NCI-H345 treated with DMSO at 0.1 percent for 48 hours (cell line): ENCODE measurements around the gene KRT6A.

ENCODE experiments used
- DNase-seq: peaks from one replicate; lab custom pipeline; 2025; ENCODE audit not compliant: unreplicated experiment; lab: John Stamatoyannopoulos, UW

KRT6A gene

DNA sequence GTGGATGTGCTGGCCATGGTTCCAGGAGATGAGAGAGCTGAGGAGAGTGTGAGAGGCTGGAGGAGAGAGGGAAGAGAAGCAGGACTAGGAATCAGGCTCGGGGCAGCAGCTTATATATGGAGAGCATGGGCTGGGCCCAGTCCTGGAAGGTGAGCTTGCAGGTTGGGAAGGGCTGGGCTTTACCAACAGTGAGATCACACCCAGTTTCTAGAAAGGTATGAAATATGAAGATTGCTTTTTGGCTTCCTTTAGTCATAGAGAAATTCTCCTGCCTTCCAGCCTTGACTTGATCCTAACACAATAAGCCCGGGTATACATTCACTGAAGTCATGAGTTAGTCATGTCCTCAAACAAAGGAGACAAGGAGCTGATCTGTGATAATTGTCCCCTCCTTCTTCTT, at the start of gene KRT6A:
Gene KRT6A (minus strand): TSS at position 86 of the 400 bp plus-strand sequence. CDS start 69 bp downstream, at position 17.
- DNase-seq, result no peak

DNA sequence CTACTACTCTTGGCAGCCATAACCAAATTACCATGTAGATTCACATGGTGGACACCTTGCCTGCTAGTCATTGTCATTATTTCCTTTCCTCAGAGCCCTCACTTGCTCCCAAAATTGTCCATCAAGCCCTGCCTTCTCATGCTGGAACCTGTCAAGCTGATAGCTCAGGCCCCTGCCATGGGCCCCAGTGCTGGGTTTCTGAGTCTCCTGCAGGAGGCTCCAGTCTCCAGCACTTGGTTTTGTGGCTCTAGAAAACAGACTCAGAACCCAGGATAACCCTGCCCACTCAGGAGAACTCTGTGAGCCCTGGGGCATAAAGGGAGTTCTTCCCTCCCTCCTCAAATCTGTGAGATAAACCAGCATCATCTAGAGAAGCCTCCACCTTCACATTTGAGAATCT, 49.1 kb upstream of the KRT6A start:
- no peak for DNase-seq

DNA sequence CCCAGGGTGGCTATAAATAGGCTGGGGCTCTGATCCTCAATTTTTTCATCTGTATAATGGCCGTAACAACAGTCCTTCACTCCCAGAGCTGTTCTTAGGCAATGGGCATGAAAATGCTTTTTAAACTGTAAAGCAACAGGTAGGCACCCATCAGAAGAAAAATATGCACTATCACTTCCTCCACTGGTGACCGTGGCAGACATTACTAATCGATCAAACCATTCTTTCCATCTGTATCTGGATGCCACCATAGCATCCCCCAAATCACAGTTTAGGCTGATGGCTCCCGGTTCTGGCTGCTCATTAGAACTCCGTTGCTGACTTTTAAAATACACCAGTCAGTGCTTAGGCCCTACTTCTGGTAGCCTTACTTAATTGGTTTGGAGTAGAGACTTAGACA, 48.7 kb upstream of the KRT6A start:
- DNase-seq, result no peak

DNA sequence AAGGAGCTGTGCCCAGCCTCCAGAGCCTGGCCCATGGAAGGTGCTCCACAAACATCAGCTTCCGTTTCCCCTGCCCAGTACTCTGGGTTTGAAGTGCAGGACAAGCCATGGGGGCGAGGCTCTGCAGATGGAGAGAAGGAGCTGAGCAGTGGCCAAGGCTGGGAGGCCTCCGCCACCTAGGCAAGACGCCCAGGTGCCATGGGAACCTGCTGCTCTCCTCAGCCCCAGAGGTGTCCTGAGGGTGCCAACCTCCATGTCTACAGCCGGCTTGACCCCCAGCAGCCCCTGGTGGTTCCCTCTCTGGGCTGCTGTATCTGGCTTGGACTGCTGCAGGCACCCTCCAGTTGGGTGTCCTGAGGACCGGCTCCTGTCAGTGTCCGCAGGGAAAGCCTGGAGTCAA, 47.5 kb upstream of the KRT6A start:
- DNase-seq, result no peak

DNA sequence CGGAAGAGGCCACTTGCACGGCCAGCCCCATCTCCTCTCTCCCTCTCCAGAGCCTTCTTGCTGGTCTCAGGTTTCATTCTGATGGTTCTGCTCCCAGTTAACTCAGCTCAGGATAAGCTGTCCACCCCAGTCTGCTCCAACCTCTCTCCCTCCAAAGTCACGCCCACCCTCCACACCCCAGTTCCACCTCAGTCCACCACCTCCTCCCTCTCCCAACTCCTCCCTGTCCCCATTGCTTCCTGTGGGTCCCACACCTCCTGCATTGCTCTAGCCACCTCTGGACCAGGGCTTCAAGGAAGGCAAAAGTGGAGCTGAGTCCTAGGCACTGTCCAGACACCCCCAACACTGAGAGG, 46.7 kb upstream of the KRT6A start:
- no peak for DNase-seq

DNA sequence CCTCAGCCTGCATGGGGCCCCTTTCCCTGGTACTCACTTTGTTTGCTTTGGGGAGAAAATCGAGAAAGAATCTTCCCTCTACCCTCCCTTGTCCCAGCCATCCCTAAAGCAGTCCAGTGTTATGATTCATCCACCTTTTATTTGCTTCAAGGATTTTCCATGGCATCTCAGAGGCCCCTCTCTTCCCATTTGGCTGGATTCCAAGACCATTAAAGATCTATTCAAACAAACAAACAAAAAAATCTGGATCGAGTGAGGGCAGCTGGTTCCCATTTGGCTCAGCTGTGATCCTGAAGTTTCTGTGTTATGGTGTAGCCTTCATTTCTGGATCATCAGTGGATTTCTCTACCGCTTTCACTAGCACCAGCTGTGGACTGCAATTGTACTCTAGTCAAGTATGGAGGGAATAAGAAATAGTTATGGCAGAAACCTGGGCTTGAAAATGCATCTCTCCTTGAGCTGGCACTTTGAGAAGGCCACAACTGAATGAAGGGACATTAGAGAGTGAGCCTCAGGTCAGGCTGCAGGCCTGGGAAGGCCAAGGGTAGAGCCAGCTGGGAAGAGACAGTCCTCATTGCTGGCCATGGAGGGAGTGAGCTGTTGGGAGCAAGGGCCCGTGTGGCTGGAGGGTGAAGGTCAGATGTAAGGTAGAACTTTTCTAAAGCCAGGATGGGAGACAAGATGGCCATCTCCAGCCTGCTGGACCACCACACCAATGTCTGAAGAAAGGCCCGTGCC, 46.2 kb upstream of the KRT6A start:
- peak; percentile 71 for DNase-seq

DNA sequence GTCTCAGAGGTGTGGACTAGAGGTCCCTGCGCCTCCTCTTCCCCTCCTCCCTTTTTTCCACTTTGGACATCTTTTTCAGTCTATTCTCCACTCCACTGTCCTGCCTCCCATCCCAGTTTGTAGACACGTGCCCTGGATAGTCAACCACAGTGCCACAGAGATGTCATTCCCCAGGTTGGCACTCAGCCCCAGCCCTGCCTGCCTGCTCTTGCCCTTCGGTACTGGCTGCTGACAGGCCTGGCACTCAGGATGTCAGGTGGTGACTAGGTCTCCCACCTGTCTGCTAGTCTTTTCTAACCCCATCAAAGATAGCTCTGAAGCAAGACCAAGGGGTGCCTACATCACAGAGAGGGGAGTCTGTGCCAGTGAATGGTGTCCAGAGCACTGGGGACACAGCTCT, 44.0 kb upstream of the KRT6A start:
- DNase-seq, result no peak

DNA sequence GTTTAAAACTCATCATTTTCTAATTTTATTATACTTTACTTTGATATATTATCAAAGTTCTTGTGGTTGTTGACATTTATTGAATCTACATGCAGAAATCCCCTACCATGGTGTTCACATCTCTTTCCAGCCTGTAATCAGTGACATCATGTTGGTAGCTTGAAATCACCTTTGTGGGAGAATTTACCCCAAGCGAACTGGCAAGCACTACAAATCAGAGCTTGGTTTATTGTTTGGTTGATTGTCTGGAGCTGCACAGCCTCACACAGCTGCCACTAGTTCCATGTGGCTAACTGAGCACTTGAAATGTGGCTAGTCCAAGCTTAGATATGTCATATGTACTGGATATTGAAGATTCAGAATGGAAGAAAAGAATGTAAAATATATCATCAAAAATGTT, 42.5 kb upstream of the KRT6A start:
- DNase-seq, result no peak

DNA sequence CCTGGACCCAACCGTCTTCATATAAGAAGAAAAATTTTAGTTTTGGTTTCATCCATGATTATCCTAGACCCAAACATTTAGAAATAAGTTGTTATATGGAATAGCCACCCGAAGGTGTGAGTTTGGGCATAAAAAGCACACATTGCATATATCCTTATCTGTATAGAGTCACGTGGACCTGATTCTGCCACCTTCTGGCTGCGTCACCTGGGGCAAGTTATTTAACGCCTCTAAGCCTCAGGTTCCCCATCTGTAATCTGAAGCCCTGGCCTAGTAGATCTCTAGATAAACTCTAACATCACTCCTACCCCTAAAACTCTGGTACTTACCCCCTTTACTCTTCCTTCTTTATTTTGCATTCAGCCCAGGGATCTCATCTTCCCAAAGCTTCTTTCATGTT, 41.4 kb upstream of the KRT6A start:
- no peak for DNase-seq

DNA sequence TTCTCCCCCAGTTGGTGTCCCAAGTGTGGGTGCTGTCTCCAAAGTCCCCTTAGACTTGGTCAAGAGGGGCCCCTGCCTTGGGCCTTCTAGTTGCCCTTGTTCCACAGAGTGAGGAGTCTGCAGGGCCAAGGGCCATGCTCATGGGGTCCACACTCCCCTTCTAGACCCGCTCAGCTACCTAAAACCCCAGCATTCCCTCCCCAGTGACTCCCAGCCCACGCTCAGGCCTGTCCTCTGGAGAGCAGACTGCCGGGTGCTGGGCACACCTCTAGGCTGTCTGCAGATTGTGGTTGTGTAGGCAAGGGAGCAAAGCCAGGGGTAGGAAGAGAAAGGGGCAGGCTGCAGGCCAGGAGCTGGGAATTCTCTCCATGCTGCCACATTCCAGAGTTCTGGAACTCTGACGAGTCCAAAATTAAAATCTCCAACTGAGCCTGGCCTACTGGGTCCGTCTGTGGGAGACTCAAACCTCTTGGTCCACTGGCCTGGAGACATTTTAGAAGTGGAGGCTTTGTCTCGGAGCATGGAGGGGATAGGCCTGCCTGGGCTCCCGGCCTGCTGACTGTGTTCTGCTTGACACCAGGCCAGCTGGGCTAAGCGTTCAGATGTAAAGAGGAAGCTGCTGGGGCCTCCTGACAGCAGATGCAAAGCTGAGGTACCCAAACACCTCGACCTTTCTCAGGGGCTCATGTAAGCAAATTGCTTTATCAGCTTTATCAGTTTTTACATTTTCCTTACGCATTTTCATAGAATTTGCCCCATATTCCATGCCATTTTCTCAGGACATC, 40.8 kb upstream of the KRT6A start:
- DNase-seq, result no peak

DNA sequence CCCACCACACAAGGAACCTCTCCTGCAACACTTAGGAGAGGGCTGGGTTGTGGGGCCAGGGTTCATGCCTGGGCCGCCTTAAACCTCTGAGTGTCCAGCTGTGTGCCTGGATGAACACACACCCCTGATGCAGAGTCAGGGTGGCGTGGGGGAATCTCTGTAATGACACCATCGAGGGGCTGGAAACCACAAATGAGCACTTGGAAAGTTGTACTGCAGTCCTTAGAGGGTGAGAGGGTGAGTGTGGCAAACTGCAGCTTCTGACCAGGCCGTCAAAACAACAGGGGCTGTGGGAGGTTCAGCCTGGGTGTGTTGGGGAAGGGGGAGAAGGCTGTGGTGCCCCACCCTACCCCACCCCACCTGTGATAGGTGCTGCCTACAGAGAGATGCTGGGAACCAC, 39.6 kb upstream of the KRT6A start:
- DNase-seq, result no peak

DNA sequence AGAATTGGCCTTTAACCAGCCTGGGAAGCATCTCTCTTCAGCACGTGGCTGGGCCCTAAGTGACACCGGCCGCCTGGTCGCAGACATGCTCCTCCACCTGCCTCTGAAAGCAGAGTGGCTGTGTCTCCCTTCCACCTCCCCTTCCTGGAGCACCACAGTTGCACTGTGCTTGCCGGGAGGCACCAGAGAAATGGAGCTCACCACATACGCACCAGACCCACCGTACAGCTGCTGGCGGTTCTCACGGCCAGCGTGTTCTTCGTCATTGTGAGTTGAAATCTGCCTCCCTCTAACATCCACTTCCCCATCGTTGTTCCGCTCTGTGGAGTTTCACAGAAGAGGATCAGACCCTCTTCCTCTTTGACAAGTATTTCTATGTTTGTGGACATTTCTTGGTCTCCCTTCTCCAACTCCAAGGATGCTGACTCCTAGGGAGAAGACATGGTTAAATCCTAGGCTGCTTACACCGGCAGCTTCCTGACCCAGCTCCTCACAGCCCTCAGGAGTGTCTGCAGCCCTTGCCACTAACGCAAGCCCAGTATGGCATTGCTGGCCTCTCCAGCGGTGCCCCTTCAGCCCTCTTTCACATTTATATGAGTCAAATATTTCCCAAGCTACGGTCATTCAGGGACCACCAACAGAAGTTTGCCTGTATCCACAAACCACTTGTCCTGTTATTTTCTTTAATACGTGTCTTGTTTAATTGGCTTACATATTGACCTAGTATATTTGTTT, 38.7 kb upstream of the KRT6A start:
- no peak for DNase-seq

DNA sequence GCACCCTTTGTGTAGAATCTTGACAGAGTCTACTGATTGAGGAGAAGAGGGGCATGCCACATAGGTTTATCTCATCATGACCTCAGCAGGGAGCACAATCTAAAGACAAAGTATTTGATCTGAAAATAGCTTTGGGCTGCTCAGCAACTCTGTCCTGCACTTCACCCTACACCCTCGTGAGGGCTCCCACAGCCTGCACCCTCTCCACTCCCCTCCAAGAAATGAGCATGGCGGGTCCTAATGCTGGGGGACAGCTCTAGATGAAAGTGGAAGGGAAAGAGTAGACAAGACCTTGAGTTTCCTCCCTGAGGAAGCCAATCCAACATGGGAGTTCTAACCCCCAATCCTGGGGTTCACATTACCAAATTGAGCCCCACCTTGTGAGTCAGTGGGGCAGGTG, 37.8 kb upstream of the KRT6A start:
- DNase-seq, result no peak

DNA sequence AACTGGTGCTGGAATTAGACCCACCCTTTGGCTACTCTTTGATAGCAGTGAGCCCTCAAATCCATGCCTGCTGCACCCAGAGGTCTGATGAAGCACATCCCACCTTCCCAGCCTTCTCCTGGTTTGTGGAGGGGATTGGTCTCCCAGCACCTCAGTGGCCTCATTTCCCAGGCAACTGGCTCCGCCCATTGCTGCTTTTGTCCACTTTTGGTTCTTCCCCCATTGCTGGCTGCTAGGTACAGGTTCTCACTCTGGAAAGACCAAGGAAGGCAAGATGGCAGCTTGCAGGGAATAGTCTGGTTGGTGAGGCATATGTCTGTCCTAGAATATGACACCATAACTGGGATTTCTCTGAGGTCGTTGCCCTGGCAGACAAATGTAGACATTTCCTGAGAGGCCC, 37.3 kb upstream of the KRT6A start:
- no peak for DNase-seq

DNA sequence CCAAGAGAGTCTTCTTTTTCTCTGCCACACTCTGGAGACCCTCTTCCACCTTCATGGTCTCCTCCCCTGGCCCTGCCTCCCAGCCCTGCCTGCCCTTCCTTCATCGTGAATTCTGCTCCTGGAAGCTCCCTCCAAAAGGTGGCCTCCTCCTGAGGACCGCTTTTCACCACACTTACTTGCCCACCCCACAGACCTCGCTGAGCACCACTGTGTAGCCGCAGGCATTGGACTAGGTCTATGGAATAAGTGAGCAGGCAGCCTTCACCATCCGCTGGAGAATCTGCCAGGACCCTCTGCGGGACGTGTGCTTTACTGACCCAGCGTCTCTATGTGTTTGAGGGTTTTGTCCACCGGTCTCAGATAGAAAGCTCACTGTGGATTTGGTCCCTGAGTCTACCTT, 36.8 kb upstream of the KRT6A start:
- DNase-seq, result no peak

DNA sequence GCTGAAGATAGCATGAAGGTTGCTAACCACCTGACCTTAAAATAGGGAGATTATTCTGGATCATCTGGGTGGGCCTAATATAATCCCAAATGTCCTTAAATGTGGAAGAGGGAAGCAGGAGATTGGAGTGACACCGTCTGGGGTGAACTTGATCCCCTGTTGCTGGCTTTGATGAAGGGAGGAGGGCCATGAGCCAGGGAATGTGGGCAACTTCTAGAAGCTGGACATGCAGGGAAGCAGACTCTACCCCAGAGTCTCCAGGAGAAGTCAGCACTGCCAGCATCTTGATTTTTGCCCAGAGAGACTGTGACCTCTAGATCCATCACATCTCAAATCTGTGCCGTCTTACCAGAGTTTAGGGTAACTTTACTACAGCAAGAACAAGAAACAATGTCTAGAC, 36.4 kb upstream of the KRT6A start:
- DNase-seq, result no peak

DNA sequence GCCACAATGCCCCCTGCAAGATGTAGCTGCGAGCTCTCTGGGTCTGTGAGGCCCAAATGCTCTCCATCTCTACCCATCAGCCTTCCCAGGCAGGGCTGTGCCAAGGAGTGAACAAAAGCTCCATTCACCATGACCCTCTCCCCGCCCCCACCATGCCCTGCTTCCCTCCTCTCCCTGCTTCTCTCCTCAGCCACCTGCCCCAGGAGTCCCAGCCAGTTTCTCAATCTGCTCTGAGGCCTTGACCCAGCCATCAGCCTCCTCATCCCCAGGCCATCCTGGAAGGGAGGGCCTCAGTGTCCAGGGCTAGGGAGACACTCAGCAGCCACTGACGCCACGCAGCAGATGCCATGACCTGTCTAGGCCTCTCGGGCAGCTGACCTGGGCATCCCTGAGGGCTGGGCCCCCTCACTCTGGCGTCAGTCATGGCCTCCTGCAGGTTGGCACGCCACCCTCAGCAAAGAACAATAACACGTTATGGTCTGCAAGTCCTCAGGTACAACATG, 35.6 kb upstream of the KRT6A start:
- DNase-seq, result no peak

DNA sequence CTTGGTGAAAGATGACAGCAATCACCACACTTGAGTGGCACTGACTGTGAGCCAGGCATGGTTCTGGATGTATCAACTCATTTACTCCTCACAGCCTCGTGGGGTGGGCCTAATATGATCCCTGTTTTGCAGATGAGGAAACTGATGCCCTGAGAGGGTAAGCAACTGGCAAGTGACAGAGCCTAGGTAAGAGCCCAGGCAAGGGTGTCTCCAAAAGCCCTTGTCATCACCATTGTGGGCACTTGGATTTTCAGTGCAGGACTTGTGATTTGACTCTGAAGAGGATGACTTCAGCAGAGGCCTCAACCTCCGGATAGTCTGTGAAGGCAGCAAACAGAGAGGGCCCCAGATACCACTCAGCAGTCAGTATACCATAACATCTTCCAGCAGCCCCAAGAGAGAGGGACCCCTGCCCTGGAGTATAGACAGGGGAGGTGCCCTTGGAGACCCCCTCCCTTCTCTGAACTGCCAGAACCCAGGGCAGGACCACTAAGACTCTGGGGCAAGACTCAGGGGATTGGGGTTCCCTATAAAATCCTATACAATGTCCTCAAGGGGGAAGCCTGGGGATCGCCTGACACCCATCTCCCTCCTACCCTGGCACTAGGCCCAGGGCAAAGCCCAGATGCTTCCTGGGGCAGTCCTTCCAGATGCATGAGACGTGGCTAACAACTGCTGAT, 34.2 kb upstream of the KRT6A start:
- no peak for DNase-seq

DNA sequence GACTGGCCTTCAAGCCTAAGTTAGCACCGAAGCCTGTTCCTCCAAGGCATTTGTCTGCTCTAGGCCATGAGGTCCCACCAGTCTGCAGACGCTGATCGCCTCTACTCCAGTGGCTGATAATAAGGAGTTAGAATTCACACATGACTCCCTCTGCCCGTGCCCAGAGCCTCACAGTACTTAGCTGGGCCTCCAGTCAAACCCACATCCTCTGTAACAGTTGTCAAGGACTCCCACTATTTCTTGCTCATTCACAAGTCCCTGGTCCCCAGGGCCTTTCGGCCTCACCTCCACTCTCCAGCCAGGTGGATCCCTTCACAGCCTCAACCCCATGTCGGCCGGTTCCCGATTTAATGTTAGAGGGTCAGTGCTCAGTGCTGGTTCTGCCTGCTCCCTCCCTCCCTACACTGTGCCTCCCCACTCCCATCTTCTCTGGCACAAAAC, 33.5 kb upstream of the KRT6A start:
- no peak for DNase-seq

DNA sequence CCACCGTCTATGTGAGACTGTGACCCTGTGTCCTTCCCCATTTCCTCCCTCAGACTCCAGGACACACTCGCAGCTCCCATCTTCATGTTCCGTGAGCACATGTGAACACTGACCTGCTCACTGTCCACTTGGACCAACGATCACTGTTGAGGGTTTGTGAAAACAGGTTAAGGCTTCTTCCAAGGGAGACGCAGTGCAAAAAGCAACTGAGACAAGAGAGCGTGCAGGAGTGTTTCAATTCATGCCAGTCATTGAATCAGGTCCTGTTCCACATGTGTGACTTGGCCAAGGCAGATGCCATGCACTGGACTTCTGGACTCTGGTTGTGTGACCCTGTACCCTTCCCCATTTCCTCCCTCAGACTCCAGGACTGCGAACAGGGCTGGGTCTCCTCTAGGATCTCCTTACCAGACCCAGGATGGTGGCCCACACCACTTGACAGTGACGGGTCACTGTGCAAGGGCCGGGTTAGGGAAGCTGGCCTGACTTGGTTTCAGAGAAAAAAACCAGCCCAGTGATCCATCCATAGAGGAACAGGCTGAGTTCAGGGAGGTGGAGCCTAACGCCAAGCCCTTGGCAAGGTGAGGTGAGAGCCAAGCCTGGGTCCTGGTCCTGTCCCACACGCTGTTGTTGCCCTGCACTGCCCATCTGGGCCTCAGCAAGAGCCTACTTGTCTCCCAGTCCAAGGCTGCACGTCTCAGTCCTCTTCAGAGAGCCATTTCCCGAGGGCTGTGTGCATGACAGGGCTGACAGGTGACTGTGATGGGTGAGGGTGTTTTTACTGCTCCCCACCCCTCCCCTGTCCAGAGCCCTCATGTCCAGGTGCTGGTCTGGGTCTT, 32.8 kb upstream of the KRT6A start:
- no peak for DNase-seq
